NCI-H774 (cell line): ENCODE results near the gene KLF15.

Source experiments
- DNase-seq: peaks from one replicate; lab custom pipeline; 2025; lab: John Stamatoyannopoulos, UW

Gene KLF15

DNA sequence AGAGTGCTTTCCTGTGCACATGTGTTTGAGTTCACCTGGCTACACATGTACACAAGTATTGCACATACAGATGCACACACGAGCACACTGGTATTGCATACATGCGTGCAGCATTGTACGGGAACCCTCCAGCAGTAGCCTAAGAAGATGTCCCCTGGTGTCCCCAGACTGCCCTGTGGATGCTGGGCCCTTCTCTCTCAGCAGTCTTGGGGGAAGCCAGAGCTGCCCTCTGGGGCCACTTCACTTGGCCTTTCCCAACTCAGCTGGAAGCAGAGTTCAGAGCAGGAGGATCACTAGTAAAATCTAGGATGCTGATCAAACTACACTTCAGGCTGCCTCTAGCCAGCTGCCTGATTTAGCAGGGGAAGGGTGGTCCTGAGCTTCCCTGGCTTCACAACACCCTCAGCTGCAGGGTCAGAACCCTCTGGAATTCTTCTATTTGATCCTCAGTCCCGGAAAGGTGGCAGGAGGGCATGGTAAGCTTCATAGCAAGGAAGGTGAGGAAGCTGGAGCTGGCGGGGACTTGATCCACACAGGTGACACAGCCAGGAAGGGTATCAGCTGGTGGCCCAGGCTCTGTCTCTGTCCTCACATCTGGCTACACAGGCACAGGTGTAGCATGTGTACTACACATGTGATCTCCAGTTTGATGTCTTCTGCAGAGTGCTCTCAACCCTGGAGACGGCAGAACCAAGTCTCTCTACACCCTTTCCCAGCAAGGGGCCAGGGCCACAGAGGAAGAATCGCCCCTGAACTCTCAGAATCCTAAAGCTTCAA, 36.5 kb downstream of the KLF15 start:
- no peak for DNase-seq

DNA sequence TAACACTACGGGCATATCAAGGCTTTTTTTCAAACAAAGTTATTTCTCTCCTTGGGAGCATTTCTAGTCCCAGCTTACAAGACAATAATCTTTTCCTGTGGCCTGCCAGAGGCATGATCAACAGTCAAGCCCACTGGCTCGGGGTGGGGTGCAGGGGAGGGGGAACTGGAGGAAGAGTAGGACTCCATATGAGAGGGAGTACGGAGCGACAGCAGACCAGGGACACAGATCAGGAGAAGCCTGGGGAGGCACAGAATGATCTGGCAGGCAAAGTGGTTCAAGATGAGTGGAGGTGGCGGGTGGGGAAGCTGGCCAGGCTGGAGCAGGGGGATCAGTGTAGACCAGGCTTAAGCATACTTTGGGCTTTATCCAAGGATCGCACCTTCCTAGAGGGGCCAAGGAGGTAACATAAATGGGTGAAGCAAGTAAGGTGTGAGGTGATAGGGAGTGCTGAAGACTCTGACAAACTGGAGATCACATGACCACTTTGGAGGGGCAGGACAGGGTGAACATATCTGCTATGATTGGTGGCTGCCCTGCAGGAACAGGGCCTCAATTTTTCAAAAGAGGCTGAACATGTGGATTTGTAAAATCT, 37.4 kb downstream of the KLF15 start:
- DNase-seq: no peak

DNA sequence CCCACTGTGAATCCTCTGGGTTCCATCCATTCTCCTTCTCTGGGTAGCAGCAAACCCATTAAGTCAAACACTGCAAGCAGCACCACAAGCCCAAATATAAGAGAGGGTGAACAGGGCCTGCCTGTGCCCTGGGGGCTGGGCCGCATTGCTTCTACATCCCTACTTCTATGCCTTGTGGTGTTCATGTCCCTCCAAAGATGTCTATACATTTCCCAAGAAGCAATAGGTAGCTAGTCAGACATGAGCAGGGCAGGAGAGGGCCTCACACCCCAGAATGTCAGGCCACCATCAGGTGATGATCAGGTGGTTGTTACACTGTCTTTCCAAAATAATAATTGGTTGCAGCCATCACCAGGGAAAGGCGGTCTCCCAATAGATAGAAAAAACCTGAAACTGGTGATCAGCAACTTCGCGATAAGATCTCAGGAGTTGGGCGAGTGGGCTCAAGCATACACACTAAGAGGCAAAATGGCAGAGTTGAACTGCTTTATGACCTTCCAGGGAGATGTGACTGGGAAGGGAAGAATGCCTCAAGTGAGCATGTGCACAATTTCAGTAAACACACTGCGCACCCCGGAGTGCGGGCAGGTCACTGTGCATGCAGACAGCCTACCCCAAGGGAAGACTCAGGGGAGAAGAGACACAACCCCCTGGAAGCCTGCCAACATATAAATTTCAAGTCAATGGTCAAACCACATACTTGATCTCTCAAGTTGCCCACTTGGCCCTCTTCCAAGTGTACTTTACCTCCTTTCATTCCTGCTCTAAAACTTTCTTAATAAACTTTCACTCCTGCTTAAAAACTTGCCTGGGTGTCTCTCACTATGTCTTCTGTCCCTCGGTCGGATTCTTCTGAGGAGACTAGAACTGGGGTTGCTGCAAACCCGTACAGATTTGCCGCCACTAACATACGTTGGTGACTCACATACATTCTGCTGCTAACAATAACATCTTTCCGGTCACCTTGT, 39.9 kb downstream of the KLF15 start:
- DNase-seq: no peak

DNA sequence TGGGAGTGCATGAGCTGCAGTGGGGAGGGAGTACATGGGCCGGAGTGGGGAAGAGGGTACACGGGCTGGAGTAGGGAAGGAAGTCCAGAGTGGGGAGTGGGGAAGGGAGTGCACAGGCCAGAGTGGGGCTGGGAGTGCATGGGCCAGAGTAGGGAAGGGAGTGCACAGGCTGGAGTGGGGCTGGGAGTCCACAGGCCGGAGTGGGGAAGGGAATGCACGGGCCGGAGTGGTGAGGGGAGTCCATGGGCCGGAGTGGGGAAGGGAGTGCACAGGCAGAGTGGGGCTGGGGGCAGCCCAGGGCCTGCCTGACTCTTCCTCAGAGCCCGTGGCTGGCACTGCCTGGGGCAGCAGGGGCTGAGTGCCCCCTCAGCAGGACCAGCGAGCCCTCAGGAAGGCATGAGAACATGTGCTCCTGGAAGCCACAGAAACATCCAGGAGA, 40.7 kb downstream of the KLF15 start:
- no peak for DNase-seq

DNA sequence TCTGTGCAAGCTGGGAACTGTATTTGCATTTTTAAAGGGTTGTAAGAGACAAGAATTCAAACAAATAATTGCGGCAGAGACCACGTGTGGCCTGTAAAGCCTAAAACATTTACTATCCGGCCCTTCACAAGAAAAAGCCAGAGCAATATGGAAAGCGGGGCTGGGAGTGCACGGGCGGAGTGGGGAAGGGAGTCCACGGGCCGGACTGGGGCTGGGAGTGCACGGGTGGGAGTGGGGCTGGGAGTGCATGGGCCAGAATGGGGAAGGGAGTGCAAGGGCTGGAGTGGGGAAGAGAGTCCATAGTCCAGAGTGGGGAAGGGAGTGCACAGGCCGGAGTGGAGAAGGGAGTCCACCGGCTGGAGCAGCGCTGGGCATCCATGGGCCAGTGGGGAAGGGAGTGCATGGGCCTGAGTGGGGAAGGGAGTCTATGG, 41.2 kb downstream of the KLF15 start:
- no peak for DNase-seq

DNA sequence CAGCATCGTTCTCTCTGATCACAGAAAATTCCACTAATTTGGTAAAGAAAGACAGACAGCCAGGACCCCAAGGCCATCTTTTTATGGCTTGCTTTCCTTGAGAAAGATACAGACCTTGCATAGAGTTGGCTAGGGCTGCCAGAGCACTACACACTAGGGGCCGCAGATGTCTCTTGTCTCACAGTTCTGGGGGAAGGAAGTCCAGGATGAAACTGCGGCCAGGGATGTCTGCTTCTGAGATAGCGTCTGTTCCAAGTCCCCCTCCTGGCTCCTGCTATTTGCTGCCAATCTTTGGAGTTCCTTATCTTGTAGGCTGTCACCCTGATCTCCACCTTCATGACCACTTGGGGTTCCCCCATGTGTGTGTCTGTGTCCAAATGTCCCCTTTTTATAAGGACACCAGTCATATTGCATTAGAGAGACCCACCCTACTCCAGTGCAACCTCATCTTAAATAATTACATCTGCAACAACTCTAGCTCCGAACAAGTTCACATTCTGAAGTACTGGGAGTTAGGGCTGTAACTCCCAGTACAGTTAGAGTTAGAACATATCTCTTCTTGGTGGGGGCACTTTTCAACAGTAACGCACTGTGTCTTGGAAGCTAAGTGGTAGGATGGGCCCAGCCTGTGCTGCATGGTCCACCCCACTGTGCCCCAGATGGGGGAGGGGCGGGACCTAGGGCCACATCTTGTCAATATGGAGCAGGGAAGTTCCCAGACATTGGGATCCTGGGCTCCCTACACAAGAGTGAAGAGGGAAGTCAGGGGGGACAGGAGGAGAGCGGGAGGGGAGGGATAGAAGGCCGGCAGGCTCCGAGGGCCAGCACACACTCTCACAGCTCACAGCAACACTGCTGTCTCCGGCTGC, 42.2 kb downstream of the KLF15 start:
- DNase-seq: no peak

DNA sequence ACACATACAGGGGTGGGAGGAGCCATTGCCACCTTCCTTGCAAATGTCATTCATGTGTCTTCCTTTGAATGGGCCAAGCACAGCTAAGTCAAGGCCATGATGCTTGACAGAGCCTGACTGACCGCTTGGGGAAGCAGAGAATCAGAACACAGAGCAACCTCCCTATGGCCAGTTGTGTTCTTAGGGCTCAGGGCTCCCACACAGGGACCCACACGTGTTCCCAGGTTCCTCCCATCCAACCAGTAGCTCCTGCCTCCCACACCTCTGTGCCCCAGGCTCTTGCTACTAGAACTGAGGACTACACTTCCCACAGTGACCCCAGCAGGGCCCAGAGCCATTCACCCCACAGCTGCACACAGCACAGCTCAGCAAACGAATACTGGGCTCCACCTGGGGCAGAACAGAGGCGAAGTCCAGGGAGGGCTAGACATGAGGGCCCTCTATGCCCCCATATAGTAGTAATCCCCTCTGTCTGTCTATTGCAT, 42.9 kb downstream of the KLF15 start:
- DNase-seq: no peak

DNA sequence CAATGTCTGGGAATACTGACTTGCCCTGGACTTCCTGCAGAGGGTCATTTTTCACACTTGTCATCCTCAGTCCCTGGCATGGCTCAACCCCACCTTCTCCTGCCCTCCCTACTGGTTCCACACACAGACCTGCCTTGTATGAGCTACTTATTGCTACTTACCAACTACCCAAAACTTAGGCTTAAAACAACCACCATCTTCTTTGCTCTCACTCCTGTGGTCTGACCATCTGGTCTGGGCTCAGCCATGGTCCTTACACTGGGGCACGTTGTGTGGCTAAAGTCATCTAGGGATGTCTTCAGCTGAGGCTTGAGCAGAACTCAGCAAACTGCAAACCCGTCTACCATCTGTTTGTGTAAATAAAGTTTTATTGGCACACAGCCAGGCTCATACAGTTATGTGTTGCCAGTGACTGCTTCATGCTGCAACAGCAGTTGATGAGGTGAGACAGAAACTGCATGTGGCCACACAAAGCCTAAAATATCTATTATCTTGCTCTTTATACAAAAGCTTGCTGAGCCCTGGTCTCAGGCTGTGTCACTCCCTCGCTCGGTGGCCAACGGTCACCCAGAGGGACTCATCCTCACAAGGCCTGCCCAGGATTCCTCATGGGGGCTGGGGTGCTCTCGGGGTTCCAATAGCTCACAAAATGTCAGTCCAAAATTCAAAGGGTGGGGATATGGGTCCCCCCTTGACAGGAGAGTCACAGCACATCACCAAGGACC, 43.5 kb downstream of the KLF15 start:
- no peak for DNase-seq

DNA sequence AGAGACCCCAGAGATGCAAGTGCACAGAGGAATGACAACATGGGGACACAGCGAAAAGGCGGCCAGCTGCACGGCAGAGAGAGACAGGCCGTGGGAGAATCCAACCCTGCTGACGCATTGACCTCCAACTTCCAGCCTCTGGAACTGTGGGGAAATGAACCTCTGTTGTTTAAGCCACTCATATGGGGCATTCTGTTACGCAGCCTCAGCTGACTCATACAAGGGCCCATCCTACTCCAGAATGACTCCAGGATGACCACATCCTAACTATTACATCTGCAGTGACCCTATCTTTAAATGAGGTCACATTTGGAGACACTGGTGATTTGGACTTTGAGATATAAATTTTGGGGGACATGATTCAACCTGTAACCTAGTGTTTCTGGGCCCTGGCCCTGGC, 44.0 kb downstream of the KLF15 start:
- DNase-seq: no peak

DNA sequence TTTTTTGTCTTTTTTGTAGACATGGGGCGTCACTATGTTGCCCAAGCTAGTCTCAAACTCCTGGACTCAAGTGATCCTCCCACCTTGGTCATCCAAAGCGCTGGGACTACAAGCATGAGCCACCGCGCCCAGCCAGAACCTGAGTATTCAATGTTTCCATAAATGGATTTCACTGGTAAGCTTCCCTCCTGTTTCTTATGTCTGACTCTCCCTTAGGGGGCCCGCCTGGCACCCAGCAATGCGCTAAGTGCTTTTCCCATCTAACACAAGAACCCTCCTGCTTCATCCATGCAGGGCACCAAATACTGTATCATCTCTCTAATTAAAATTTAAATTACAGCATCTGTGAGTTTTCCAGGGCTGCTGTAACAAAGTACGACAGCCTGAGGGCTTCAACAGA, 44.9 kb downstream of the KLF15 start:
- no peak for DNase-seq

DNA sequence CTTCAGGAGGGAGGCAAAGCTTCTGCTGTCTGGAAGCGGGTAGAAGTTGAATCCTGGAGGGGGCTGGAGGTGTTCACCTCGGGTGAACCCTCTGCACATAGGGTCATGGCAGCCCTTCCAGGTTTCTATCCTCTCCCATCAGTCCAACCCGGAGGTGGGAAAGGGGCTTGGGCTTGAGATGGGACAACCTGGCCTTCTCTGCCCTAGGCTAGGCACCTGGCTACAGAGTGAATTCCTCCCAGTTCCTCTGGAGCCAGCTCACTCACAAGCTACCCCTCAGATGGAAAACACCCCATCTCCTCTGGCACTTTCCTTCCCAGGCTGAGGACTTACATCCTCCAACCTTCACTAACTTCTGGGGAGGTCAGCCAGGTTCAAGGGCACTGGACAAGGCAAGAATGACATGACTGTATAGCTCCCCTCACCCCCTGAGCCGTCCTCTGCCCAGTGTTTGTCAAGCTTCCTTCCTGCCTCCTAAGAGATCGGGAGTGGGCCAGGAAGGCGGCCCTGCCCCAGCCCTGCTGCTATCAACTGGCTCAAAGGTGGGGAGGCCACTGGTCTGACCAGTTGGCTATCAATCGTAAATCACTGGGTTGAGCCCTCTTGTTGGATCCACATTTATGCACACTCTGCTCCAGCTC, 45.8 kb downstream of the KLF15 start:
- DNase-seq: no peak

DNA sequence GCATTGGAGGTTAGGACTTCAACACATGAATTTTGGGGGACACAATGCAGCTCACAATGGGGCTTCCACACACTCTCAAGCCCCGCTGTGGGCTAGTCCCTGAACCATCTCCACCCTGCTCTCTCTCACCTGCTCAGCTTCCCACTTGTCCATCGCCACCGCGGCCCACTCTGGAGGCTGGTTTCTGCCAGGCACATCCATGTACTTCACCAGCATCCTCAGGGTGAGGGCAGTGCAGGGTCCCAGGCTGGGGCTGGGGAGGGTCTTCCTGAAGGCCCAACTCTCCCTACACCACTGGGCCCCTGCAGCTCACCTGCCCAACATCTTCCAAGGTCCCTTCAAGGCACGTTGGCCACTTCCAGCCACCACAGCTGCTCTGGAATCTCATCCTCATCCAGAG, 46.4 kb downstream of the KLF15 start:
- no peak for DNase-seq

DNA sequence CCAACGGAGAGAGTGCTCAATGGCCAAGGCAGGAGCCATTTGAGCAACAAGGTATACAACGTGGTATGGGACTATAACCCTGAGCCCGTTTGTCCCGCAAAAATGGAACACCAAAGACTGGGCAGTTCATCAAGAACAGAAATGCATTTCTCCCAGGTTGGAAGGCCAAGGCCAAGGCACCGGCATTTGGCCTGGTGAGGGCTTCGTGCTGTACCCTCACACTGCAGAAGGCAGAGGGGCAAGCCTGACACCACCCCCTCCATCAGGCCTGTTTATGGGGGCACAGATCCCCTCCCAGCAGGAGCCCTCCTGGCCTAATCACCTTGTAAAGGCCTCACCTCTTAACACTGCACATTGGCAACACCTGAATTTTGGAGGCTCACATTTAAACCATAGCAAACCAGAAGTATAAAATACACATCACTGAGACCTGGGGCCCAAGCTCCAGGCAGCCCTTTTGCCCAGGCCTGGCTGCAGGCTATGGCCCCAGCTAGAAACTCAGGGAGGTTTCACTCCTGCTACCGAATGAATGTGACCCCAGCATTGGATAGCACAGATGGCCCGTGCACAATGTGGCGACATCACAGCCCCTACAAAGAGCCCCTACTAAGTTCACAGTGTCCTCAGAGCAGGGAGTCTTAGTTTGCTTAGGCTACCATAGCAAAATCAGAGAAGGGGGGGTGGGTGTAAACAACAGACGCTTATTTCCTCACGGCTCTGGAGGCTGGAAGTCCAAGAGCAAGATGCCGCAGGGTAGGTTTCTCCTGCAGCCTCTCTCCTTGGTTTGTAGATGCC, 47.1 kb downstream of the KLF15 start:
- no peak for DNase-seq

DNA sequence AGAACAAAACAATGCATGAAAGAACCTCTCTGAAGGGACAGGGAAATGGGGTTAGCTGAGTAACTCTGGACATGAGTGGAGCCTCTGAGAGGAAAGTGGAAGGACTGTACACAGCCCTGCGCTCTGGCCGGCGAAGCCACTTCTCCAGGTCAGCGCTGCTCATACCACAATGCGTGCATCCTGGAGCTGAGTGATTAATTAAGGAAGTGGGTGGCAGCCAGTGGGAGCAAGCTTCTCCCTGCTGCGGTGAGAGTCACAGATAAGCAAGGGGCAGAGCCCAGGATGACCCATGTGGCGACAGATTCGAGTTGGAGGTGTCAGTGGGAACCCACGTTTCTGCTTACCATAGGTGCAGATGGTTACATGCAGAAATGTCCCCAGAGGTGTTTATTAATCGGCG, 48.0 kb downstream of the KLF15 start:
- no peak for DNase-seq

DNA sequence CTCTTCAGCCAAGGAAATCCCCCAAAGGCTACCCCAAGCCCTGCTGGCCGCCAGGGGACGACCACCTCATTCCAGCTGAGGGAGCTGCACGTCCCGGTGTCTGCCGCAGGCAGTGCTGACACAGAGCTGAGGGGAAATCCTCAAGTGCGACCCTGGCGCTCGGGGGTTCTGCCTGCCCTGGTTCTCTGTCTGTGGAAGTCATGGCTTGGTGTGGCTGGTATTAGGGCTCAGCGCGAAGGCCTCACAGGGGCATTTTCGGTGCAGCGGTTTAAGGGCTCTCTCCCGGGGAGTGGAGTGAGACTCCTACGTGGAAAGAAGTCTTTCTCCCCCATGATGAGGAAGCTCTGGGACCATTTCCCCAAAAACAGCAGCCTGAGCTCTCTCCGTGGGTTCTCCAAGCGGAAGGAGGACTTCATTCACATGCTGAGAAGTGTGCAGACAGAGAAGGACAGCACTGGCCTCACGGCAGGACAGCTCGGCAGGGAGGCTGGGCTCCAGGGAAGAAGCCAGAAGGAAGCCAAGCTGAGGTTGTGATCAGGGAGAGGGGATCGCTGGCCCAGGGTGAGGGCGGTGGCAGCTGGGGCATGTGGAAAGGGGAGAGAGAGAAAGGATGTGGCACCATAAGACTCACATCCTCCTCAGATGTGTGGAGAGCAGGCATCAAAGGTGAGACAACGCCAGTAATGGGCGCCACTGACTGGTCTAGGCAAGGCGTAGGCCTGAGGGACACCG, 48.6 kb downstream of the KLF15 start:
- no peak for DNase-seq

DNA sequence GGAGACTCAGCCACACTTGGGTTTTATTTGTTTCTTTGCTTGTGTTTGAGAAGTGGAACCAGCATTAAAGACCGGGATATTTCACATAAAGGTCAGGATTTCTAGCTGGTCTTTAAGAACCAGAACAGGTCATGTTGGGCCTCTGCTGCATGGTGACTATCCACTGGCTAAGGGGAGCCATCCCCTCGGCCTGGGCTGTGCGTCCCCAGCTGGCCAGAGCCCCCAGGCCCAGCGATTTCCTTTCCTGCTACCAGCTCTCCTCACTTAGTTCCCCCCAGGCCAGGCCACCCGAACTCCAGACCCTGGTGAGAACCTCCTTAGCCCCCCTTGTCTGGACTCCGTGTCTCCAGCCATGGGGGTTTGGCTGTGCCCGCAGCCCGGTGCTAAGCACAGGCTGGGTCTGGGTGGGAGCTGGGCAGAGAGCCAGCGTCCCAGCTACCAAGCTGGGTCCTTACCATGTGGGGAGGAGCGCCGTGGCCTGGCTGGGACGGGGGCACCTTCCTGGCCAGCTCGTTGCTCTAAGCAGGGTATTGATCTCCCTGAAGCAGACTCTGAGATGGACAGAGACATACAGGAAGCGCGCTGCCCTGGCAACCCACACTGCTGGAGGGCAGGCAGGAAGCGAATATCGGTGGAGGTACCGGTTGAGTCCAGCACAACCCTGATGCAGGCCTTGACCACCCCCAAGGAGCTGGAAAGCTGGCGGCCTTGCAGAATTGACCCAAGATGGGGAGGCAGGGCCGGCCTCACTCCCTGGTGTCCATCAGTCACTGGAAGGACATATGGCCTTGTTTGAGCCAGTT, 49.4 kb downstream of the KLF15 start:
- no peak for DNase-seq

DNA sequence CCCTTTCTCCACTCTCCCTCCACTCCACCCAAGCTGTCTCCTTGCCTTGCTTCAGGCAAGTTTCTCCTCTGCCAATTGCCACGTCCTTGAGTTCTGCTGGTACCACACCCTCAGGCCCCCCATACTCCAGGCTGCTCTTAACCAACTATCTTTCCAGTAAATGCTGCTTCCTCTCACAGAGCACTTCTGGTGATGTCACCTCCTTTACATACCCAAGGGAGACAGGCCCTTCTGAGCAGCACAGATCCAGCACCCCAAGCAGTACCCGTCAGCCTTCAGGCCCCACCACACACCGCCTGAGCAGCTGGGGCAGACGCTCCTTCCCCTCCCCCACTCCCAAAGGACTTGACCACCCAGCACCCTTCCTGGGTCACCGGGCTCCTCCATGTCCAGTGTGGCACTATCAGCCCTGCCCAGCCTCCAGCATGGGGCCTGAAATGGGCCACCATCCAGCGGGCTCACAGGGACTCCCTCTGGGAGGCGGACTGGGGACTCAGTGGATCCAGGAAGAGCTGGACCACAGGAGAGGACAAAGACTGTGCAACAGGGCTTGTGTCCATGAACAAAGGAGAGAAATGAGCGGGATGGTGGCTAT, 50.2 kb downstream of the KLF15 start:
- DNase-seq: no peak

DNA sequence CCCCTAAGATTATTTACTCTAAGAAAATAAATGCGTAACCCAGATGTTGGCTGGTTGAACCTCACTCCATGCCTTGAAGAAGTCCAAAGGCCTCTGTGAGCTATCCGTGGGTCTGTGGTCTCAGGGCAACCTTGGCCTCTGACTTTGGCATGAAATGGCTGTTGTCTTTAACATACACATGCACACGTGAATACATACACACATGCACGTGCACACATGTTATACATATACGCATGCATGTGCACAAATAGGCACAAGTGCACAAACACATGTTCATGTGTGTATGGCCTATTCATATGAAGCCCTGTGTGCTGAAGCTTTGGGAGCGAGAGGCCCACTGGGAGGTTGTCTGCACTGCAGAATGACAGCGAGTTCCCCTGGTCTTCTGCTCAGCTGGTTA, 50.8 kb downstream of the KLF15 start:
- DNase-seq: no peak
